Uterus (tissue), 2 donors: Measurements from ENCODE around the gene CAMTA1.

Source experiments
- POLR2A ChIP-seq, 2 donors: fragments of 450-650 bp; IDR thresholded peaks; one replicate each; pipeline ENCODE4 v1.6.1; 2016; ENCODE audit warnings: antibody characterized with exemption in 2 of 2, mild to moderate bottlenecking in 1 of 2, moderate library complexity in 1 of 2
- TF ChIP-seq, protein P1 (sequence below), 4 experiments: fragments of 200-600 bp in 2 of 4; fragments of 450-650 bp in 2 of 4; sonication (generic) in 2 of 4; IDR thresholded peaks; one replicate each; pipeline ENCODE4 v1.5.1; 2016 to 2019; ENCODE audit warnings: antibody characterized with exemption in 4 of 4, mild to moderate bottlenecking in 2 of 4, moderate library complexity in 1 of 4

DNA sequence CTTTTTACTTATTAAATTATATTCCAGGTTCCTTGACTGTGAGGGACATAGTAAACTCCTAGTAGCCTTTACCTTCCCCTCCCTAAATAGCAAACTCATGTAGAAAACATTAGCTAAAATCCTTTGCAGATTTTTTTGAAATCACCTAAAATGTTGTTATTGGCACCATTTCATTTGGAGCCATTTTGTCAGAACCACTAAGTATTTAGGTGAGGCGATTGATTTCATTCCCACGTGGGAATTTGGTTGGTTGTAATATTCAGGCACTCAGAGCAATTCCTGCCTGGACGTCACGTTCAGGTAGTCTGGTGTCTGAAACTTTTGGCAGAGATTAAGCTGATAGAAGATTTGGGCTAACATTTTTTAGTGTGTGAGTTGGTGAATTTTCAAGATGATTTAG lies 84.3 kb downstream of the CAMTA1 start:
- TF ChIP-seq, protein P1, sequence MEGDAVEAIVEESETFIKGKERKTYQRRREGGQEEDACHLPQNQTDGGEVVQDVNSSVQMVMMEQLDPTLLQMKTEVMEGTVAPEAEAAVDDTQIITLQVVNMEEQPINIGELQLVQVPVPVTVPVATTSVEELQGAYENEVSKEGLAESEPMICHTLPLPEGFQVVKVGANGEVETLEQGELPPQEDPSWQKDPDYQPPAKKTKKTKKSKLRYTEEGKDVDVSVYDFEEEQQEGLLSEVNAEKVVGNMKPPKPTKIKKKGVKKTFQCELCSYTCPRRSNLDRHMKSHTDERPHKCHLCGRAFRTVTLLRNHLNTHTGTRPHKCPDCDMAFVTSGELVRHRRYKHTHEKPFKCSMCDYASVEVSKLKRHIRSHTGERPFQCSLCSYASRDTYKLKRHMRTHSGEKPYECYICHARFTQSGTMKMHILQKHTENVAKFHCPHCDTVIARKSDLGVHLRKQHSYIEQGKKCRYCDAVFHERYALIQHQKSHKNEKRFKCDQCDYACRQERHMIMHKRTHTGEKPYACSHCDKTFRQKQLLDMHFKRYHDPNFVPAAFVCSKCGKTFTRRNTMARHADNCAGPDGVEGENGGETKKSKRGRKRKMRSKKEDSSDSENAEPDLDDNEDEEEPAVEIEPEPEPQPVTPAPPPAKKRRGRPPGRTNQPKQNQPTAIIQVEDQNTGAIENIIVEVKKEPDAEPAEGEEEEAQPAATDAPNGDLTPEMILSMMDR (IDR thresholded peaks at IDR 0.05): no peak
- TF ChIP-seq POLR2A (IDR thresholded peaks at IDR 0.05): no peak
